OCI-LY7 (cell line): ENCODE results near the gene KCNIP4.

ENCODE experiments used
- CTCF ChIP-seq: fragments of 200-600 bp; sonication (generic); conservative IDR thresholded peaks from 2 replicates; pipeline ENCODE4 v1.5.1; 2014; ENCODE audit warnings: mild to moderate bottlenecking, antibody characterized with exemption, low read length, moderate library complexity, mixed read lengths
- EZH2phosphoT487 ChIP-seq: fragments of 200-600 bp; sonication (generic); IDR thresholded peaks from 2 replicates; pipeline ENCODE4 v1.6.1; 2018; ENCODE audit warnings: low read depth, borderline replicate concordance, mild to moderate bottlenecking, mixed run types, antibody characterized with exemption, low read length, moderate library complexity, mixed read lengths

- TF ChIP-seq EZH2phosphoT487 (no peak), CTCF (no peak)
Observed at GRCh38 chr4:20925176-20925575, 1023.4 kb downstream of the KCNIP4 start.
